Suppressor macrophage (primary cell): ENCODE results near the gene ACAD11.
"Not testable (repeated sequence)": the region's sequence is repeated elsewhere in the genome, so short reads cannot be mapped to it uniquely, and the experiment has no call there.

Experiments used
- DNase-seq, 4 experiments: peaks; one replicate each; pipeline ENCODE4 v3.0.0-alpha.2; 2020 to 2022

ACAD11 gene

DNA sequence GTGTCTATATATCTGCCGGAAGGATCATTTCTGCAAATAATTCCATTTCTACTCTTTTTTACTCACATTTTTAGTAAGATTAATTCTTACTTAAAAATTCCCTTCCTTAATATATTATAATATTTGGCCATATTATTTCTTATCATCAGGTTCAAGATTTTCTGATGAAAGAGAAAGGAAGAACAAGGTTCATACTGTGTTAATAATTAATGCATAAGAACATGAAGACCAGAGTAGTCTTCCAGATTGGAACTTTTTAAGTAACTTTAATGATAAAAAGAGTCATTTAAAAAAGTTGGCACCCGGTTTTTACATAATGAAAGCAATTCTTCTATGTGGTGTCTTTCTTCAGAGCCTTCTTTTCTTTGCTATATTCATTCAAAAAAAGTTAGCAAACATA is 61.9 kb downstream of the ACAD11 start:
- DNase-seq = no peak

DNA sequence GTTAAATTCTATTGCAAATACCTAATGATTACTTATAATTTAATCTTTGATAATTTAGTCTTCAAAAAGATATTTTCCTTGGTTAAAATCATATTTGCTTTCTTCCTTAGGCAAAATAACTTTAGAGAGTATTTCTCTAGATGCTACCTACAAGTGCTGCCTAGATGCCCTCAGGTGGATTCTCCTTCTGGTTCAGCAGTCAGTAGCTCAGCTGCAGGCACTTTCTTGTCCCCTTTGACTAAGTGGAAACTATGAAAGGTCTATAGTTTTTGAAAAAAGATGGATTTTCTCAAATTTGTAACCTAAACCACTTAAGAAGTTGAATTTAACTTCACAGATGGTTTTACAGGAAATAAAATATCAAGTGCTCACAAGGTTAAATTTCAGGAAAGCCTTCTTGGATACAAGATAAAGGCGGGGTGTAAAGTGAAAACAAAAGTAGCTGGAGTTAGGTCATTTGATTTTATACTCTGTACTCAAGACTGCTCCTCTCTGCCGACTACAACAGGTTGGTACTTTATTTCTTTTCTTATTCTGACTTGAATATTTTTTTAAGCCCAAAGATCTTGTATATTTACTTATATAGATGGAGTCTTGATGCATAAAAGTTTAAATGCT is 62.7 kb downstream of the ACAD11 start, which contains the start of gene ACKR4:
Gene ACKR4, plus strand, starts transcription at position 455 of the 618 bp plus-strand sequence. CDS start 3,128 bp downstream, outside the sequence.
- DNase-seq = no peak

DNA sequence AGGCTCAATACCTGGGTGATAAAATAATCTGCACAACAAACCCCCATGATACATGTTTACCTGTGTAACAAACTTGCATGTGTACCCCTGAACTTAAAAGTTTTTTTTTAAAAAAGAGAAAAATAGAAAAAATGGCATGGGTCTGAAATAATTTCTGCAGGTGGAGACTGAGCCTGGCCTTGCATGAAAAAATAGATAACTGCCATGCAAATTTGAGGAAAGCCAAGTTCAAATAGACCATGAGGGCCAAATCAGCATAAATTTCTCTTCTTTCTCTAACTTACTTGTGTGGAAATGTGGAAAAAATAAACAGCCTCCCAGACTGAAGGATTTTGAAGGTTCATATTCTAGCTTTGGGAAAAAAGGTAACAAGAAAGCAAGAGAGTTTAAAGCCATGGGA is 63.3 kb downstream of the ACAD11 start:
- no peak for DNase-seq

DNA sequence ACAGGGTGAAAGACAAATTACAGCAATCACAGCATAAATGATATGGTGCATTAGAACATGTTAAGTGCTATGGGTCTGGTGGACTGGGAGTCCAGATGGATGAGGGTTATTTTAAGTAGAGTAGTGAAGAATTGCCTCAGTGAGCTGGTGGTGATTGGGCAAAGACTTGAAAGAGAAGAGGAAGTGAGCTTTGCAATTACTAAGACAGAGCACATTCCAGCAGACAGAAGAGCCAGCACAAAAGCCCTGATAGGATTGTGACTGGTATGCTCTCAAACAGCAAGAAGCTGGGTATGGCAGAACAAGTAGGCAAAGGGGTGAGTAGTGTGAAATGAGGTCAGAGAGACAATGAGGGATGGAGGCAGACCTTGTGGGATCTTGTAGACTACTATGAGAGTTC is 64.6 kb downstream of the ACAD11 start:
- DNase-seq = peak; percentile 67 to 89 (median 78)

DNA sequence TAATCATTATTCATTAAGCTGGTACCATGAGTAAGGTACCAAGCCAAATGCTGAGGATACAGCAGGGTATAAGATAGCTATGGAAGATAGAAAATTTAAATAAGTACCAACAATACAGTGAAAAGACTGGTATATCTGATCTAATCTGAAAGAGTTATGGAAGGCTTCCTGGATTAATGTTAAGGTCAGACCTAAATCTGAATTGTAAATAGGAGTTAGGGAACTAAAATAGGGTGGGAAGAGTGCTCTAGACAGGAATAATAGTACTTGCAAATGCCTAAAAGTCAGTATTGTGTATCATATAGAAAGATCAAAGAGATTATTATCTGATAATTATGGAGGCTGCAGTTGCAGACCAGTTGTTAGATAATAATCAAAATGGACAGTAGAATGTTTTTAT is 65.1 kb downstream of the ACAD11 start:
- DNase-seq = no peak

DNA sequence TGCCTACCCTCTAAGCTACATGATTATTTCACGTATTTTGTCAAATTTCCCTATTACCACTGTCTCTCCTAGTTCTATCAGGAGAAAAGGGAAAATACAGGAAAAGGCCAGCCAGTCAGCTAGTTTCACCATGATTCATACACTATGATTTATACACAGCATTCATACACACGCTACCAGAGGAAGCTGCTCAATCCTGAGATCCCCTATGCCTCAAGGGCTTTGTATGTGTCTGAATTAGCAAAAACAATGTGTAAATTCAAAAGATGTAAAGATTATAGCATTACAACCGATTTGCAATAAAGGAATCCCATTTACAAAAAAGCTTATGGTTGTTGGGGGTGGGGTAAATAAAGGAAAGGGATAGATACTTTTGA is 65.7 kb downstream of the ACAD11 start:
- DNase-seq = peak; percentile 32 to 70 (median 50)

DNA sequence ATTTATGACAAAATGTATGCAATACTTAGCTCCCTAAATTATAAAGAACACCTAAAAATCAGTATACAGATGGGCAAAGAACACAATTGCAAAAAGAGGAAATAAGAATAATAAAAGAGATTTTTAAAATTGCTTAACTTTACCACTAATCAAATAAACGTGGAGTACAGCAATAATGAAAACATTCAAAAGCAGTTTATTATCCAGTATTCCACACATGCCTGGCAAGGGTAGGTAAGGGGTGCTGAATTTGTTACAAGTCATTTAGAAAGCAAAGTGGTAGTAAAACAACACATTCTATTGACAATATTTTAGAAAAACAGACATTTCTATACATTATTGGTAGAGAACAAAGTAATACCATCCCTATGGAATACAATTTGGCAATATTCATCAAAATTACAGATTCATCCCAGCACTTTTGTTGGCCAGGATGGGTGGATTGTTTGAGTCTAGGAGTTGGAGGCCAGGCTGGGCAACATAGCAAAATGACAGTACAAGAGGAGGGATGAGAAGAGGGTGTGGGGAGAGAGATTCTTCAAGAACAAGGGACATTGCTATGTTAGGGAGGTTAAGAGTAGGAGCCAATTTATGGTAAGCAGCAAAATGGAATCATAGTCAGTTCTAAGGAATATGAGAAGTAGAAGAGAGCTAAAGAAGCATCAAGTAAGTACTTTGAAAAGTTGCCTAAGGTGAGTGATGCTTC is 66.2 kb downstream of the ACAD11 start:
- peak in 1 of 4 experiments; percentile 9 for DNase-seq

DNA sequence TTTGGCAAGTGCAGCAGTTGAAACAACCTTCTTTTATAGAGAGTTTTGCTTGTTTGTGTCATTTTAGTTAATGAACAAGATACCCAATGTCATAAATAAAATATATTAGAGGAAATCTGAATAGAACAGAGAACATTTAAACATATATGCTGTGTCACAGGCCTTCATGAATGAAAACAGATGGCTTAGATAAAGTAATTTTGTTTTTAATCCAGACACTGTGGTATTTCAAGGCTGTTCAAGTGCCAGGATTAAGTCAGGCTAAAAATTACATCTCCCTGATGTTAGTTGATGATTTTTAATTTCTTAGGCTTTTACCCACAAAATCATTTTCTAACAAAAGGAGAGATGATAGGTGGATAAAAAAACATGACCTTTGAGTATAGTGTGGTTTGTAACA is 67.4 kb downstream of the ACAD11 start:
- DNase-seq = no peak

DNA sequence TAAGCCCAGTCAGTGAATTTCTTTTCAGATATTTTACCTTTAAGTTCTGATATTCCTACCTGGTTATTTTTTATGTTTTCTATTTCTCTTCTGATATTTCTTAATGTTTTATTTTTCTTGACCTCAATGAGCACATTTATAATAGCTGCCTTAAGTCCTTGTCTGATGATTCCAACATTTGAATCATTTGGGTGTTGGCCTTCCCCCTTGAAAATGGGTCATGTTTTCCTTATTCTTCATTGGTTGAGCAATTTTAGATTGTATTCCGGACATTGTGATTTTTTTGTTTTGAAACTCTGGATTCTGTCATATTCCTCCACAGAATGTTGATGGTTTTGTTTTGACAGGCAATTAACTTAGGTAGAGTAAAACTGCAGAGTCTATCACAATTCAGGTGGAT is 72.2 kb downstream of the ACAD11 start:
- no peak for DNase-seq

DNA sequence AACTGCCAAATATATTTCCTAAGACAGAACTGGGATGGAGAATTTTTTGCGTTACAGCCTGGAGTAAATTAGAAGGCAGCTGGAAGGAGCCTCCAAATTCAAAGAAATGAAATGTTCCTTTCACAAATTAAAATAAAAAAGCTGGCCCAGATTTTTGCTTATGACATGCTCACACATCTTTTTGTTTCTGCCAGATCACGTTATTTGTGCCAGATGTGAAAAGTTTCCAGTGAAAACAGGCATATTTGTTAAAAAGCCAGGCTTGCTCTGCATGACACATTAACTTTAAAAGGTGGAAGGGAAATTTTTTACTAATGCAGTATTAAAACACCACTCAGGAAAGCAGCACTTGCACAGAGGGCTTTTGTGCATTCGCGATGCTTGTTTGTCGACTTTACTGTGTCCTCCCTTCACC is 85.8 kb downstream of the ACAD11 start:
- no peak for DNase-seq

DNA sequence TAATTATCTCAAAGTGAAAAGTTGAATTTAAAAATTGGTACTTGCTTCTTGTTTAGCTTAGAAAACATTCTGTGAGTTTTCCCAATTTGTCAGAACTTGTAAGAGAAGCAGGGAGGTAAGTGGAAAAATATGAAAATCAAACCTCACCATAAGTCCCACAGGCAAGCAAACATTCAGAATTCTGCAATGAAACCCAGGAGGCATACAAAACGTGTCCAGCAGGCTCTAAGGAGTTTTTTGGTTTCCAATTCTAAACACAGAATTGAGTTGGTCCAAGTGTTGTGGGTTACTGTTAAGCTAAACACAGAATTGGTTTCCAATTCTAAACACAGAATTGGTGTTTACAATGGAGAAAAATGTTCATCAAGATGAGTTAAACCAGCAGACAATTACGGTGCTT is 89.6 kb downstream of the ACAD11 start:
- DNase-seq = no peak

DNA sequence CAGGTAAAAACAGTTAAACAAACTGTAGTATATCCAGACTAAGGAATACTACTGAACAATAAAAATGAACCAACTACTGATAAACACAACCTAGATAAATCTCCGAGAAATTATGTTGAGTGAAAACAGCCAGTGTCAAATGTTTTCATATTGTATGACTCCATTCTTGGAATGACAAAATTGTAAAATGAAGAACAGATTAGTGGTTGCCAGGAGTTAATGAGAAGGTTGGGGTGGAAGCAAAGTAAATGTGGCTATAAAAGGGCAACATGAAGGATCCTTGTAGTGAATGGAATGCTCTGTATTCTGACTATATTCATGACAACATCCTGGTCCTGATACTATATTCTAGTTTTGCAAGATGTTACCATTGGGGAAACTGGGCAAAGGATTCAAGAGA is 90.0 kb downstream of the ACAD11 start:
- no peak for DNase-seq

DNA sequence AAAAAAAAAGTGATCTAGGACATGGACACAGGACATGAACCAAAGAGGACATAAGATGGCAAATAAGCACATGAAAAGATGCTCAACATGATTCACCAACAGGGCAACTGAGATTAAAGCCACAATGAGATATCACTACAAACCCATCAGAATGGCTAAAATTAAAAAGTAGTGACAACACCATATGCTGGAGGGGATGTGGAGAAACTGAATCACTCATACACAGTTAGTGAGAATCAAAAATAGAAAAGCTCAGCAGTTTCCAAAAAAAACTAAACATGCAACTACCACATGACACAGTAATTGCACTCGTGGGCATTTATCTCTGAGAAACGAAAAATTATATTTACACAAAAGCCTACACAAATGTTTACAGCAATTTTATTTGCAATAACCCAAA is 90.5 kb downstream of the ACAD11 start:
- DNase-seq = peak; percentile 15 to 79 (median 49)

DNA sequence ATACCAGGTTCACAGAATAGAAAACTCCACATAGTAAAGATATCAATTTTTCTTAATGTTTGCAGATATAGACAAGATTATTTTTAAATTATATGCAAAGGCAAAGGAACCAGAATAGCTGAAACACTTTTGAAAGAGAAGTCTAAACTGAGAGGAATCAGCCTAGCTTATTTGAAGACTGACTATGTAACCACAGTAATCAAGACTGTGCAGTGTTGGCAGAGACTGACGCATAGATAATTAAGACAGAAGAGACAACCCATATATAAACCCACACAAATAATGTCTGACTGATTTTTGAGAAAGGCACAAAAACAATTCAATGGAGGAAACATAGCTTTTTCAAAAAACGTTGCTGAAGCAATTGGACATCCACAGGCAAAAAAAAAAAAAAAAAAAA is 91.2 kb downstream of the ACAD11 start:
- no peak for DNase-seq

DNA sequence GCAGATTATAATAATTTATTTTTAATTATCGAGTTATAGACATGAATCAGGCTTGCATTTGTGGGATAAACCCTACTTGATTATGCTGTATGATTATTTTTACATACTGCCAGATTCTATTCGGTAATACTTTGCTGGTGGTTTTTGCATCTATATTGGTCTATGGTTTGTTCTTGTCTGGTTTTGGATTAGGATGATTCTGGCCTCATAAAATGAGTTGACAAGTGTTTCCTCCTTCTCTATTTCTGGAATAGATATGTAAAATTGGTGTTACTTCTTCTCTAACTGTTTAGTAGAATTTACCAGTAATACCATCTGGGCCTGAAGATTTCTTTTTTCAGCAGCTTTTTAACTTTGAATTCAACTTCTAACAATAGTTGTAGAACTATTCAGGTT is 95.5 kb downstream of the ACAD11 start:
- DNase-seq = no peak

DNA sequence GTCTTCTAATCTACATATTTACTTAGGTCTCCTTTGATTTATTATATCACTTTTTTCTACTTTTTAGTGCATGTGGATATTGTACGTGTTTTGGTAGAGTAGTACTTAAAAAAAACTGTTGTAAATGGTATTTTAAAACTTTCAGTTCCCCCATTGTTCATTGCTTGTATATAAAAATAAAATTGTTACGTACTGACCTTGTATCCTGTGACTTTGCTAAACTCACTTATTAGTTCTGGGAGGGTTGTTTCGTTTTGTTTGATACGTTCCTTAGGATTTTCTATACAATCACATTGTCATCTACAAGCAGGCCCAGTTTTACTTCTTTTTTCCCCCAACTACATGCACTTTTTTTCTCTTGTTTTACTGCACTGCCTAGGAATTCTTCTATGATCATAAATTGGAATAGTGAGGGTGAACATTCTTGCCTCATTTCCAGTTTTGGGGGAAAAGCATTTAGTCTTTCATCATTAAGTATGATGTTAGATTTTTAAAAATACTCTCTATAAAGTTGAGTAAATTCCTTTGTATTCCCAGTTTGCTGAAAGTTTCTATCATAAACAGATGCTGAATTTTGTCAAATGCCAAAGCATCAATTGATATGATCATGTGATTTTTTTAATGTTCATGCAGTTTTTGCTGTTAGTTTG is 96.1 kb downstream of the ACAD11 start:
- DNase-seq = peak in 2 of 4 experiments; percentile 45 to 53

DNA sequence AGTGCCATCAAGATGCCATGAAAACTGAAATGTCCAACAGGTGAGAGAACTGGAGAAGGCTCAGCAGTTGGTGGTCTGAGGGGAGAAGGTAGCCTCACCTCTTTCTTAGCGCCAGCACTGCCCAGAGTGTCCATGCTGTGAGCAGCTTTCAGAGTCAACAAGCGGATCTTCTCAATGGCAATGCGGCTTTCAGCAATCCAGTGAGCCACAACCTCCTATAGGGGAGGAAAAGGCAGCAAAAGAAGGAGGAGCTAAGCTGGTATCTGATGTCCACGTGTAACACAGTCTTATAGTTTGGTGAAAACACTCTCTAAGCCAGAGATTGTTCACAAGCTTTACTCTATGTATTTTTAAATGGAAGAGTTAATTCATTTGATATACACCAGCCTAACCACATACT is 98.6 kb downstream of the ACAD11 start:
- no peak for DNase-seq

DNA sequence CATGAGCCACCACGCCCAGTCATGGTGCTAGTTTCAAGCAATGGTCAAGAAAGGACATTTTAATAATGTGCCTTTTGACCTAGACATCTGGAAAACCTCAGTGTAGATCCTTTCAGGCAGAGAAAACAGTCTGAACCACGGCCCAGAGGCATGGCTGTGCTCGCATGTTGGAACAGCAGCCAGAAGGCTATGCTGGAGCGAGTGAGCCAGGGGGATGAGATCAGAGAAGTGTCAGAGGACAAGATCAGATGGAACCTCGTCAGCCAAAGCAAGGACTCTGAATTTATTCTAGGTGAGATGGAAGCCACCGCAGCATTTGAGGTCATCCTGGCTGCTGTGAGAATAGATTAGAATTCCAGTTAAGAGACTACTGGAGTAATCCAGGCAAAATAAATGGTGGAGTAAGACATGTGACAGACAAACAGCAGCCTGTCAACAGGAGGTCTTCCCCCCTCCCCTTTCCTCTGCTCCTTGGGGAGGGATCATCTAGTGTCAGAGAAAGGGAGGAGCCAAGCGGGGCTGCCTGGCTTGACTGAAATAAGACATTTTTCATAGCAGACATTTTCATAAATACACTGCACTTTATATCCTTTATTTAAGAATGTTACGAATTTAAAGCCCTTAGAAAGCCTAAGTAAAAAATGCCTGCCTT is 103.0 kb downstream of the ACAD11 start:
- DNase-seq = no peak

DNA sequence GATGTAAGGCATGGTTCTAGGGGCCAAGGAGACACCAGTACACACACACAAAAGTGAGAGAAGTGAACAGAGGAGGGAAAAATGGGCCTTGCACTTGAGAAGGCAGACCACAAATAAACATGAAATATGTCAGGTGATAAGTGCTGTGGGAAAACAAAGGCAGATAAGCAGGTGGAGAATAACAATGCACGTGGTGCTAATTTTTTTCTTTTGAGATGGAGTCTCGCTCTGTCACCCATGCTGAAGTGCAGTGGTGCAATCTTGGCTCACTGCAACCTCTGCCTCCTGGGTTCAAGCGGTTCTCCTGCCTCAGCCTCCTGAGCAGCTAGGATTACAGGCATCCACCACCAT is 103.6 kb downstream of the ACAD11 start:
- DNase-seq = not testable (repeated sequence)

DNA sequence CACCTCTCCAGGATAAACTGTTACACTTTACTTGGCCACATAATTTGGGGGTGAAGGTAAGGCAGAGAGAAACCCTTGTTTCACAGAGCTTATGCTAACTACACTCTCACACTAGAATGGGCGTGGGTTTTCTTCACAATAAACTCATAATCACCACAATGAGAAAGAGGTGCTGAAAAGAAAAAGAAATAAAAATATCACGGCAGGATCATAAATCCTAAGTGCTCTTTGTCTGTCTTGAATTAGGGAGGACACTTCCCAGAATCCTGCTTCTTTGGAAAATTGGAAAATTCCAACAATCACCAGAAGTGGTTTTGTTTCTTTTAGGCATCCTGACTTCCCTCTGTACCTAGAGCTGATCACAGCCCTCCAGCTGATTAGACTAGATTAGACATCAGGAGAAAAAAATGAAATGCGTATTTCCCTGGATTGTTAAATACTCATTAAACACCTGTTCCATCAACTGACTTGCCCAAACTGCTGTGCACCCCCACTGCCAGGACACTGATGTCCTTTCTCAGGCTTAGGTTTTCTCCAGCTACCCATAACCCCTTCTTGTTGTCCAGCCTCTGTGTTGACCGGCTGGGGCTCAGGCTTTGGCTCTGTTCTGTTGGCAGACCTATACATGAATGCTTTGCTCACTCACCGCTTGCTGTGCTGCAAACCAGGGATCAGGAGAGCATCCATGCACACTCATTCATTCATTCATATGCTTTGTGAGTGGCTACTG is 104.1 kb downstream of the ACAD11 start:
- no peak for DNase-seq

DNA sequence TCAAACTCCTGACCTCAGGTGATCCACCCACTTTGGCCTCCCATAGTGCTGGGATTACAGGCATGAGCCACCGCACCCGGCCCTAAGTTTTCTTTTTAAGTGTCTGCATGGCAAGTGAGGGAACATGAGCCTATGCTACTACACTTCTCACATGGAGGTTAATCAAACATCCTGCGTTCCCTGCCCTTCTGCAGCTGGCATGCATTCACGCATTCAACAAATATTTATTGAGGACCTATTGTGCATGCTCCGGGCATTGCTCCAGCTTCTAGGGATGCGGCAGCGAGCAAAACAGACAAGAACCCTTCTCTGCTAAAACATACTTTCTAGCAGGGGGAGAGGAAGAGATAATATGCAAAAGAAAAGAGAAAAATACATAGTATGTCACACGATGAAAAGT is 105.2 kb downstream of the ACAD11 start:
- no peak for DNase-seq

DNA sequence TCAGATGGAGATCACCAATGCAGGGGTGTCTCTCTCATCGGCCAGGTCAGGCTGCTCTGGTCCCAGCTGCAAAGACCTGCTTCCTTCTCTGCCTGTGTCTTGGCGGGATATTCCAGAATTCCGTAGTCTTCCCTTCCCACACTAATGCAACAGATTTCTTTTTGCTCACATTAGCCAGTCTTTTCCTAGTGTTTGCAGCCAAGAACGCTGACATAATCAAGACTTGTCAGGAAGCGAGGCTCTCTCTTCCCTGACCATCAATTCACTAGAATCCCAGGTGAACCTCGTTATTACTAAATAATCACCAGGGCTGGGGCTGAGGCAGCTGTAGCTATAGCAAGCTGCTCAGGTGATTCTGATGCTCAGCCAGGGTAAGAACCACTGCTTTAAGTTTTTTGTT is 105.8 kb downstream of the ACAD11 start:
- DNase-seq = no peak
